Epithelial cell of proximal tubule (primary cell): ENCODE results near the gene DYNC2I2. TPM values are rescaled to one million over a fixed set of nuclear protein-coding genes. Genes with fewer than 3 reads are reported as not detected.
"Not testable (repeated sequence)": the region's sequence is repeated elsewhere in the genome, so short reads cannot be mapped to it uniquely, and the experiment has no call there.

Source experiments
- DNase-seq: peaks from one replicate; pipeline ENCODE4 v3.0.0-alpha.2; 2011; ENCODE audit warnings: low read depth
- H3K4me3 ChIP-seq: 2 replicates; pipeline ENCODE4 v1.5.1; 2011; ENCODE audit warnings: low read depth, mild to moderate bottlenecking, low read length
- CTCF ChIP-seq: conservative IDR thresholded peaks from 2 replicates; pipeline ENCODE4 v1.5.1; 2012; ENCODE audit warnings: low read depth, mild to moderate bottlenecking, low read length
- total RNA-seq: library from RNA; depleted of rRNA; stranded (reverse); fragments of >200 nt; gene quantifications from 2 replicates; pipeline ENCODE4 v1.2.3, GENCODE V29; 2015

The DYNC2I2 gene
- total RNA-seq, 1 donor from 2014 or later, result 121 TPM

GRCh38 chr9:128603697-128604096 is 53.0 kb downstream of the DYNC2I2 start:
- TF ChIP-seq CTCF, result no peak
- DNase-seq, result no peak
- H3K4me3 ChIP-seq, result no peak overlapping the region

GRCh38 chr9:128600099-128600498 is 56.5 kb downstream of the DYNC2I2 start:
- H3K4me3 ChIP-seq, result no peak overlapping the region
- DNase-seq, result no peak
- TF ChIP-seq CTCF, result no peak

- TF ChIP-seq CTCF, result no peak
- DNase-seq, result no peak
- H3K4me3 ChIP-seq, result no peak overlapping the region
Measured at GRCh38 chr9:128595471-128595870, 61.2 kb downstream of the DYNC2I2 start.

GRCh38 chr9:128593856-128594255 is 62.8 kb downstream of the DYNC2I2 start:
- no peak for TF ChIP-seq CTCF
- H3K4me3 ChIP-seq, result no peak overlapping the region
- DNase-seq, result no peak

GRCh38 chr9:128593039-128593438 is 63.6 kb downstream of the DYNC2I2 start:
- H3K4me3 ChIP-seq, result no peak overlapping the region
- no peak for TF ChIP-seq CTCF
- DNase-seq, result no peak

- no peak for DNase-seq
- no peak overlapping the region for H3K4me3 ChIP-seq
- no peak for TF ChIP-seq CTCF
Measured at GRCh38 chr9:128588581-128589233, 67.9 kb downstream of the DYNC2I2 start.

- DNase-seq, result no peak
- TF ChIP-seq CTCF, result no peak
Measured at GRCh38 chr9:128587453-128587852, 69.2 kb downstream of the DYNC2I2 start.

GRCh38 chr9:128586934-128587333 is 69.7 kb downstream of the DYNC2I2 start:
- not testable (repeated sequence) for H3K4me3 ChIP-seq, DNase-seq

More at GRCh38 chr9:128587453-128587852, 69.2 kb downstream of the DYNC2I2 start:
- no peak overlapping the region for H3K4me3 ChIP-seq

- H3K4me3 ChIP-seq, DNase-seq: not testable (repeated sequence)
Measured at GRCh38 chr9:128585155-128585554, 71.5 kb downstream of the DYNC2I2 start.
